ENCODE measurements around the gene OR2T4. TPM values are rescaled to one million over a fixed set of nuclear protein-coding genes. Genes with fewer than 3 reads are reported as not detected.

Gene OR2T4
- total and polyA plus RNA-seq, 12 donors: not detected

- intact Hi-C loops (cut with DNase I): no loop called here
- 70 to 73% methylated on average over 4 of the region's 4 CpGs for WGBS, 2 donors
- Histone ChIP-seq H3K9me3 (peaks cover 0 to 18% (median 0%) of the 10 kb centered on the region in 11 donors), H3K4me3 (no peak overlapping the region), H3K27ac (no peak overlapping the region), H3K4me1 (no peaks in the 10 kb centered on the region), H3K36me3 (no peaks in the 10 kb centered on the region), H3K27me3 (no peaks in the 10 kb centered on the region)
- TF ChIP-seq, protein P1, sequence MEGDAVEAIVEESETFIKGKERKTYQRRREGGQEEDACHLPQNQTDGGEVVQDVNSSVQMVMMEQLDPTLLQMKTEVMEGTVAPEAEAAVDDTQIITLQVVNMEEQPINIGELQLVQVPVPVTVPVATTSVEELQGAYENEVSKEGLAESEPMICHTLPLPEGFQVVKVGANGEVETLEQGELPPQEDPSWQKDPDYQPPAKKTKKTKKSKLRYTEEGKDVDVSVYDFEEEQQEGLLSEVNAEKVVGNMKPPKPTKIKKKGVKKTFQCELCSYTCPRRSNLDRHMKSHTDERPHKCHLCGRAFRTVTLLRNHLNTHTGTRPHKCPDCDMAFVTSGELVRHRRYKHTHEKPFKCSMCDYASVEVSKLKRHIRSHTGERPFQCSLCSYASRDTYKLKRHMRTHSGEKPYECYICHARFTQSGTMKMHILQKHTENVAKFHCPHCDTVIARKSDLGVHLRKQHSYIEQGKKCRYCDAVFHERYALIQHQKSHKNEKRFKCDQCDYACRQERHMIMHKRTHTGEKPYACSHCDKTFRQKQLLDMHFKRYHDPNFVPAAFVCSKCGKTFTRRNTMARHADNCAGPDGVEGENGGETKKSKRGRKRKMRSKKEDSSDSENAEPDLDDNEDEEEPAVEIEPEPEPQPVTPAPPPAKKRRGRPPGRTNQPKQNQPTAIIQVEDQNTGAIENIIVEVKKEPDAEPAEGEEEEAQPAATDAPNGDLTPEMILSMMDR (IDR thresholded peaks at IDR 0.05): no peak
- ATAC-seq (no peak), DNase-seq (no peak)
These were observed 12.3 kb downstream of the OR2T4 start for GRCh38 chr1:248373761-248374160.

DNA sequence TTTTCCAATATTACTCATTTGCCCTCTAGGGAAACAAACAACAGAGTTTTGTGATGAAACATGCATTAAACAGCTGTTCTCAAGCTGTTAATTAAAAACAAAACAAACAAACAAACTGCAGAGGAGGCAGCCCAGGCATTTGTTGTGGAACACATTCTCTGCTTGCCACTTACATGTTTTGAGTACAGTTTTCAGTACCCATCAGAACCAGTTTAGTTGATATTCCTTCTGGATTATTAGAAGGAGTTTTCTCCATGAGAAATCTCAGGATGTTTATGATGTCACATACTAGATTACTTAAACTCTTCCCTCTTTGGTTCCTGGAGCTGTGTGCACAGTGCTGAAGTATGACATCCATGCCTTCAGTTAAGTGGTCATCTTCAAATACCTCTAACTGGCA, 14.0 kb downstream of the OR2T4 start, which contains the start of gene OR2T6:
TSS of gene OR2T6 (plus strand) at position 301 of the 400 bp plus-strand sequence. CDS start 11,863 bp downstream, outside the sequence.
- Histone ChIP-seq H3K27ac (no peak within 1 kb of the TSS), H3K36me3 (no peaks in the 10 kb centered on the region), H3K4me1 (no peaks in the 10 kb centered on the region), H3K27me3 (no peaks in the 10 kb centered on the region), H3K9me3 (peaks cover 0 to 11% (median 0%) of the 10 kb centered on the region in 11 donors), H3K4me3 (no peak within 1 kb of the TSS)
- ATAC-seq (no peak), DNase-seq (no peak)
- intact Hi-C loops (cut with DNase I): no loop called here
- TF ChIP-seq, protein P1 (IDR thresholded peaks at IDR 0.05): no peak

DNA sequence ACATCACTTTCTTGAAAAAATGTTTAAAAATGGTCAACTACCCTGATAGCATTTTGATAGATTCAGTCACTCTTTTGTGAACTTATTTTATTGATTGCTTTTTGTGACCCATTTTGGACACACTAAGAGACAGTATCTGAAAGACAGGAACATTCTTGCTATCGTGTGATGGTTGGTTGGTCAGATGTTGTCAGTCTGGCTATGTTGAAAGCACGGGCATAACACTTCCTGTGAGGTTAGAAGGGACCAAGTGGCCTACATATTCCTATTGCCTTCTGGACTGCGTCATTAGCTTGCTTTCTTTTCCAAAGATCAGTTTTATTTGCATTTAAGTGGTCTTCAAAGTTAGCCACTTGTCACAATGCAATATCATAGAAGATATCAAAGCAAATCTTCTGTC, 15.5 kb downstream of the OR2T4 start:
- Histone ChIP-seq H3K27me3 (no peaks in the 10 kb centered on the region), H3K27ac (no peak overlapping the region), H3K4me1 (no peaks in the 10 kb centered on the region), H3K9me3 (peaks cover 0 to 4% (median 0%) of the 10 kb centered on the region in 11 donors), H3K4me3 (no peak overlapping the region), H3K36me3 (no peaks in the 10 kb centered on the region)
- WGBS, 2 donors: 58 to 66% methylated on average over 3 of the region's 3 CpGs
- ATAC-seq (no peak), DNase-seq (no peak)
- intact Hi-C loops (cut with DNase I): no loop called here
- TF ChIP-seq, protein P1 (IDR thresholded peaks at IDR 0.05): no peak

DNA sequence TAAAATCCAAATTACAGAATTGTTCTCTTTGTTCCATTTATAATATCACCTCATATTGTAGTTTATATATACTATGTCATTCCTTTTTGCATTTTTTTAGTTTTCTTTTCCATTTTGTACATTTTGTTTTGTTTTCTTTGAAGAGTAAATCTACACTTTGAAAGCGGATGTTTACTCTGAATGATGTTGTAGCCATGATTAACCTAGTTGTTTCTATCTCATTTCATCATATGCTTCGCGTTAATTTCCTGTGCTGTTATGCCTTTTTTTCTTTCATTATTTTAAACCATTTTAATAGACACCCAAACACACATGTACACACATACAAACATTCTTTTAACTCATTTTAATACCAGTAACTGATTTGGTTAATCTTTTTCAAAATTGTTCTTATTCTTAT, 19.4 kb downstream of the OR2T4 start:
- Histone ChIP-seq H3K27ac (no peak overlapping the region), H3K4me3 (no peak overlapping the region), H3K9me3 (no peaks in the 10 kb centered on the region), H3K36me3 (no peaks in the 10 kb centered on the region), H3K4me1 (no peaks in the 10 kb centered on the region), H3K27me3 (peaks cover 0 to 1% (median 0%) of the 10 kb centered on the region in 7 donors)
- WGBS, 2 donors: 83 to 84% methylated on average over 3 of the region's 3 CpGs
- intact Hi-C loops (cut with DNase I): no loop called here
- TF ChIP-seq, protein P1 (IDR thresholded peaks at IDR 0.05): no peak
- no peak for DNase-seq
- no peak for ATAC-seq

Measured in heart right ventricle (tissue), 16 donors.